NCI-H748 (cell line): ENCODE data around the gene DISC1.
"Not testable (repeated sequence)": the region's sequence is repeated elsewhere in the genome, so short reads cannot be mapped to it uniquely, and the experiment has no call there.

Experiments
- DNase-seq: peaks from one replicate; lab custom pipeline; 2025; ENCODE audit not compliant: unreplicated experiment; lab: John Stamatoyannopoulos, UW

Gene DISC1

GRCh38 chr1:231724876-231725647 lies 98.5 kb downstream of the DISC1 start:
- DNase-seq, result peak; percentile 64

GRCh38 chr1:231727171-231727570 lies 100.6 kb downstream of the DISC1 start:
- DNase-seq, result no peak

DNA sequence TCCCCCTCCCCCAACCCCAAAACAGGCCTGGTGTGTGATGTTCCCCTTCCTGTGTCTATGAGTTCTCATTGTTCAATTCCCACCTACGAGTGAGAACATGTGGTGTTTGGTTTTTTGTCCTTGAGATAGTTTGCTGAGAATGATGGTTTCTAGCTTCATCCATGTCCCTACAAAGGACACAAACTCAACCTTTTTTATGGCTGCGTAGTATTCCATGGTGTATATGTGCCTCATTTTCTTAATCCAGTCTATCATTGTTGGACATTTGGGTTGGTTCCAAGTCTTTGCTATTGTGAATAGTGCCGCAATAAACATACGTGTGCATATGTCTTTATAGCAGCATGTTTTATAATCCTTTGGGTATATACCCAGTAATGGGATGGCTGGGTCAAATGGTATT lies 102.4 kb downstream of the DISC1 start:
- DNase-seq, result not testable (repeated sequence)

DNA sequence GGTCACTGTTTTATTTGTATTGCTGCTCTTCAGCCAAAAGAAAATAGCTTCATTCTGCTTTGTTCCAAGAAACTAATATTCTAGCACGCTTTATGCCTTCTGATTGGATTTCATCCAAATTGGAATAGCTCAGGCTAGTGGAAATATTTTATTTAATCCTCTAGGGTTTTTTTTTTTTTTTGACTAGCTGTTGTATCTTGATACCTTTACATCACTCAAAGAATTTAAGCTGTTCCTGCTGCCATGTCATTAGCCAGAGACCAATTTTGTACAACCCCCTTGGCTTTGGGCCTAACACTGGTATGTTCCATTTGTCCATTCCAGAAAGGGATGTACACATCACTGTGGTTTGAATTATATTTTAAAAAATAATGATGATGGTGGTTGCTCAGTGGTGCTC lies 103.0 kb downstream of the DISC1 start:
- no peak for DNase-seq

GRCh38 chr1:231731268-231731667 lies 104.7 kb downstream of the DISC1 start:
- DNase-seq, result peak; percentile 66

DNA sequence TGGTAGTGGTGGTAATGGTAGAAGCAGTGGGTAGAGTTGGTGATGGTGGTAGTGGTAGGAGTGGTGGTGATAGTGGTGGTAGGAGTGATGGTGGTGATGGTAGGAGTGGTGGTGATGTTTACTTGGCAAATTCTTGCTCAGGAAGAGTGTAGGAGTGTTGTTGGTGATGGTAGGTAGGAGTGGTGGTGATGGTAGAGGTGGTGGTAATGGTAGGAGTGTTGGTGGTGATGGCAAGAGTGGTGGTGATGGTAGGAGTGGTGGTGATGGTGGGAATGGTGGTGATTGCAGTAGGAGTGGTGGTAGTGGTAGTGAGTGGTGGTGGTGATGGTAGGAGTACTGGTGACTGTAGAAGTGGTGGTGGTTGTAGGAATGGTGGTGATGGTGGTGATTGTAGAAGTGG lies 106.5 kb downstream of the DISC1 start:
- DNase-seq, result no peak

DNA sequence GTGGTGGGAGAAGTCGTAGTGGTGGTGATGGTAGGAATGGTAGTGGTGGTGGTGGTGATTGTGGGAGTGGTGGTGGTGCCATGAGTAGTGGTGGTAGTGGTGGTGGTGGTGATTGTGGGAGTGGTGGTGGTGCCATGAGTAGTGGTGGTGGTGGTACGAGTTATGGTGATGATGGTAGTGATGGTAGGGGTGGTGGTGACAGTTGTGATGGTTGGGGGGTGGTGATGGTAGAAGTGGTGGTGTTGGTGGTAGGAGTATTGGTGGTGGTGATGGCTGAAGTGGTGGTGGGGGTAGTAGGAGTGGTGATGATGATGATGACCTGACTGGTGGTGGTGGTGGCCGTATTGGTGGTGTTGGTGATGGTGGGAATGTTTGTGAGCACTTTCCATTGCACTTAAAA lies 107.1 kb downstream of the DISC1 start:
- no peak for DNase-seq

DNA sequence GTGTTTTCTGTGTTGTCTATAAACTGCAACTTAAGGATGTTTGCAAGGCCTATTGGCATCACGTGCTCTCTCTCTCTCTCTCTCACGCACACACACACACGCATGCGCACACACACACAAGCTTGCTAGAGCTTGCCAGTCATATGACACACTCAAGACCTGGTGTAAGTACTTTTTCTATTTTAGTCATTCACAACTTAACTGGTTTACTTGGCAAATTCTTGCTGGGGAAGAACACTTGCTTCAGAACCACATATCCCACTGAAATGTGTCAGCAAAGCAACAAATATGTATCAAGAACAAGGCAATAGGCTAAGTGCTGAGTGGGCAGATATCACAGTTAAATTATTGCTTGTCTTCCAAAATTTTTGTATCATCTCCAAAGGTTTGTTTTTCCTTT lies 107.8 kb downstream of the DISC1 start:
- DNase-seq, result no peak

DNA sequence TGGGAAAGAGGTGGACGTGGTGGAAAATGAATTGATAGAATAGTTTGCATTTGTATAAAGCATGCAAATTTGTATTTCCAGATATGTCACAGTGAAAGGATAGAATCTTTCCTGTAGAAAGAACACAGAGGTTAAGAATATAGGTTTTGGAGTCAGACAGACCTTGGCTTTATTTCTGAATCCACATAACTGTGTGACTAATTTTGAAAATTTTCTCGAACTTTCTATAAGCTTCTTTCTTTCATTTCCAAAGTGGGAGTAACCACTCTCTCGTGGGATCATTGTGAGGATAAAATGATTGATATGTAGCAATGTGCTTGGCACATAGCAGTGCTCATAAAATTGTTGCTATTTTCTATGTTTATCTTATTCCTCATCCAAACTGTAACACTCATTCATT lies 108.8 kb downstream of the DISC1 start:
- DNase-seq, result no peak

DNA sequence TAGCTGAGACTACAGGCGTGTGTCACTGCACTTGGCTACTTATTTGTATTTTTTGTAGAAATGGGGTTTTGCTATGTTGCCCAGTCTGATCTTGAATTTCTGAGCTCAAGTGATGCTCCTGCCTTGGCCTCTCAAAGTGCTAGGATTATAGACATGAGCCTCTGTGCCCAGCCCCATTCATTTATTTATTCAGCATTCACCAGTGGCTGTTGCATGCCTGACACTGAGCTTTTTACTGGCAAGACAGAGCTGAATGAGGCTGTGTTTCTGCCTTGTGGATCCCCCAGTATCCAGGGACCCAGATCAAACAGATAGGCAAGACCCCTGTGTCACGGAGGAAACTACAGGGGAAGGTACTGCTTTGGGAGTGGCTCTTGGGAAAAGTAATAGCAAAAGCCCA lies 109.4 kb downstream of the DISC1 start:
- no peak for DNase-seq

GRCh38 chr1:231736464-231736863 lies 109.9 kb downstream of the DISC1 start:
- no peak for DNase-seq

DNA sequence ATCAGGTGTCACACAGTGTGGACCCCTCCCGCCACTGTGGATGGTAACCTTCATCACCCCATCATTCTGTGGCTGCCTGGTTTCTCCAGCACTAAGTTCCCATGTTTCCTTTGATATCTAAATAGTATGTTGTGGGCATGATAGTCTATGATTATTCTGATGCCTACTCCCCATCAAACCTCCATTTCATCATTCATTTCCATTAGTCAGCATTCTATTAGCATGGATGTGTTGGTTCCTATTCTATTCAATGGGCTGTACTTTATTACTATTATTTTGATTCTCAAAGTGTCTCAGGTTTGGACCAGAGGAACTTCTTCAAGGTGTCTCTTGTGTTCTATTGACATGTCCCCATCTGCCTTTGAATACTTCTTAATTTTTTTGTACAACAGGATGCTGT lies 112.0 kb downstream of the DISC1 start:
- no peak for DNase-seq

DNA sequence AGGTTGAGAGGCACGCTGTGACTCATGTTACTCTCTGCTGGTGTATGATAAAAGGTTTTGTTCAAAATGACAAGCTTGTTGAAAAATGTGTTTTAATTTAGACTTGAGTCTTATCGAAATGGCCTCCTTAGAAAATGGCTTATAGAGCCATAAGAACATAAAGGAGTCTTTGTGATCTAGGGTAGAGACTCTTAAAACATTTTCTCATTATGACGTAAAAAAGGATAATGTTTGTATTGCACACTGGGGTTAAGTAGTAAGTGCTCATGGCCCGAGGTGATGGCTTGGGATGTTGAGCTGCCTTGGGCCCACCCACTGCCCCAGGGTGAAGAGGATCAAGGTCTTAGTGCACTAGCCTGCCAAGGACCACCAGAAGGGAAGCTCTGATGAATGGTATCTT lies 117.4 kb downstream of the DISC1 start:
- DNase-seq, result no peak

GRCh38 chr1:231748760-231749415 lies 122.3 kb downstream of the DISC1 start:
- peak; percentile 66 for DNase-seq

GRCh38 chr1:231750296-231750695 lies 123.7 kb downstream of the DISC1 start:
- DNase-seq, result no peak

GRCh38 chr1:231750818-231751362 lies 124.3 kb downstream of the DISC1 start:
- DNase-seq, result no peak

DNA sequence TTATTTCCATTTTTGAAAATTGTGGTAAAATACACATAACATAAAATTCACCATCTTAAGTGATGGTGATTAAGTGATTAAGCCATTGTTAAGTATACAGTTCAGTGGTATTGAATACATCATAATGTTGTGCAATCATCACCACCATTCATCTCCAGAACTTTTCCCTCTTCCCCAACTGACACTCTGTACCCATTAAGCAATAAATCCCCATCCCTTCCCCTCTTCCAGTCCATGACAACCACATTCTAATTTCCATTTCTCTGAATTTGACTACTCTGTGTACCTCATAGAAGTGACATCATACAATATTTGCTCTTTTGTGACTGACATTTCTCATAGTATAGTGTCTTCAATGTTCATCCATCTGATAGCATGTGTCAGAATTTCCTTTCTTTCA lies 124.8 kb downstream of the DISC1 start:
- no peak for DNase-seq

DNA sequence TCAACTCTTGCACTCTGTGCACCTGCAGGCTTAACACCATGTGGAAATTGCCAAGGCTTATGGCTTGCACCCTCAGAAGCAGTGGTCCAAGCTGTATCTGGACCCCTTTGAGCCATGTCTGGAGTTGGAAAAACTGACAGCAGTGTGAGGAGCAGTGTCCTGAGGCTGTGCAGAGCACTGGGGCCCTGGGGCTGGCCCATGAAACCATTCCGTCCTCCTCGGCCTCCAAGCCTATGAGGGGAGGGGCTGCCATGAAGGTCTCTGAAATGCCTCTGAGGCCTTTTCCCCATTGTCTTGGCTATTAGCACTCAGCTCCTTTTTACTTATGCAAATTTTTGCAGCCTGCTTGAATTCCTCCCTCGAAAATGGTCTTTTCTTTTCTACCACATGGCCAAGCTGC lies 126.7 kb downstream of the DISC1 start:
- no peak for DNase-seq

DNA sequence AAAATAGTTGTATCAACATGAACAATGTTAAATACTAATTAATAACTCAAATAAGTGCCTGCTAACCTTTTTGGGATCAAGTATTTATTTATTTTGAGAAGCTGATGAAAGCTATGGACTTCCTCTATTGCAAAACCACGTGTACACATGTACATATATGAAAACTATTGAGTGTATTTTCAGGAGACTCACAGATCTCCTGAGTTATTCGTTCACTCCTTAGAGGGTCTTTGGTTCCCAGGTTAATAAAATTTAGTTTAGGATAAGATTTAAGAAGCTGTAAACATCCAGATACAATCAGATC lies 130.5 kb downstream of the DISC1 start:
- DNase-seq, result no peak

DNA sequence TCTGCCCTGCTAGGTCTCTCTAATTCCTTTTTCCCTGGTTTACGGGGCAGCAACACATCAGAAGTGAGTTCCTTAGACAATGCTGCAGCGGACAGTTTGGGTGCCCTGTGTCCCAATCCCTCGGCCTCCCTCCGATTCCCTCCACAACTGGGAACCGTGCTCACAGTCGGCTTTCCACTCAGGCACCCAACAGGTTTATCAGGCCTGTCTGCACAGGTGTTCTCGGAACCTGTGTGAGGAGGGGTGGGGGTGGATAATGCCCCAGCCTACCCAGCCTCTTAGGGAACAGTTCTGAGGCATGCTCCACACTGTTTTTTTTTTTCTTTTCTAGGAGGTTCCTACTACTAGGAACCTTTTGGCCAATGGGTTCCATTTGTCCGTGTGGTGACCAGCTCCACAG lies 131.2 kb downstream of the DISC1 start:
- no peak for DNase-seq

GRCh38 chr1:231761252-231761651 lies 134.7 kb downstream of the DISC1 start:
- no peak for DNase-seq

DNA sequence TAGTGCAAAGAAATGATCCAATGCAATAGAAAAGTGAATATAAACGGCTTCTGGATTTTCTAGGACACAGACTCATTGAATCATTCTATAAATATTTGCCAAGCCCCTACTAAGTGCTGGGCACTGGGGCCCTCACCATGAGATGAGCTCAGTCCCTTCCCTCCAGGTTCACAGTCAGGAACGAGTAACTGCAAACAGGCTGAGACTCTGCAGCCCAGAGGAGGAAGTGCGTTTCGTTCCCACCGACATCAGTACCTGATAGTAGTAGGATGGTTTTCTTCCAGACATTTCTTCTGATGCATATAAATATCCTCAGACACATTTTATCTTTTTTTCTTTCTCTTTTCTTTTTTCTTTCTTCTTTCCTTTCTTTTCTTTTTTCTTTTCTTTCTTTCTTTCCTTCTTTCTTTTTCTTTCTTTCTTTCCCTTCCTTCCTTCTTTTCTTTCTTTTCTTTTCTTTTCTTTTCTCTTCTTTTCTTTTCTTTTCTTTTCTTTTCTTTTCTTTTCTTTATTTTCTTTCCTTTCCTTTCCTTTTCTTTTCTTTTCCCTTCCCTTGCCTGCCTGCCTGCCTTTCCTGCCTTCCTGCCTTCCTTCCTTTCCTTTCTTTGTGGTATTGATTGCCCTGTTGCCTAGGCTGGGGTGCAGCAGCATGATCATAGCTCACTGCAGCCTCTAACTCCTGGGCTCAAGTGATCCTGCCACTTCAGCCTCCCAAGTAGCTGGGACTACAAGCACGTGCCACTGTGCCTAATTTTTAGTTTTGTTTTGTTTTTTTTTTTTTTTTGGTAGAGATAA lies 135.4 kb downstream of the DISC1 start:
- DNase-seq, result no peak
